NCI-H1048 (cell line): ENCODE measurements around the gene NHS.

ENCODE experiments used
- DNase-seq: peaks from one replicate; lab custom pipeline; 2025; lab: John Stamatoyannopoulos, UW

NHS gene

DNA sequence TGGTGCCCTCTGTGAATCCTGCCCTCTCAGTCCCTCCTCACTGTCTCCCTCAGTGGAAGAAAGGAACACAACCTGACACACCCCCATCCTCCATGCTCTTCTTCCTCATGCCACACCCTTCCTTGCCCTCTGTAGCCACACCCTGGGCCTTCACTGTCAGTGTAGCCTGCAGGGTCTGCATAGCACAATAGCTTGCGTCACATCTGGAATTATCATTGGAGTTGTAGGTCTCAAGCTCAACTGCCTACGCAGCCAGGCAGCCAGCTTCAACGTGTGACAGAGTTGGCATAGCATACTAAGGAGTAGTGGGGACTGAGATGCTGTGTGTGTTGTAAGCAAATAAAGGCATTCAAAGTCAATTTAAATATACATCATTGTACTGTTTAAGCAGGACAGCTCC, 248.8 kb downstream of the NHS start:
- DNase-seq: no peak

DNA sequence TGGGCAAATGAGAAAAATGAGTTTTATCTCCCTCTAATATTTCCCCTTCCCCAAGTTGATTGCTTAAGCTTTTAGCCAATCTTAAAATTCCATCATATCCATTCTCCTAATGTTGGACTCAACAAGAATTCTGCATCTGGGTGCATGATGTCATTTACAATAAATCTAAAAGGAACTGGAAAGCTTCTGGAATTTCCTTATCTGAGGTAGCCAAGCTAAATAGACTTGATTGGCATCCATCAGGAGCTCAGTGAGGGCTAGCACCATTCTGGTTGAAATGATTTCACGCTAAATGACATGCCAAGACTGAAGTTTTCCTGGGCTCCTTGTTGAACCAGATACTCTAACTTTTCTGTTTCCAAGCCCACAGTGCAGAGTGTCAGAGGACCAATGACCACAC, 252.0 kb downstream of the NHS start:
- no peak for DNase-seq

DNA sequence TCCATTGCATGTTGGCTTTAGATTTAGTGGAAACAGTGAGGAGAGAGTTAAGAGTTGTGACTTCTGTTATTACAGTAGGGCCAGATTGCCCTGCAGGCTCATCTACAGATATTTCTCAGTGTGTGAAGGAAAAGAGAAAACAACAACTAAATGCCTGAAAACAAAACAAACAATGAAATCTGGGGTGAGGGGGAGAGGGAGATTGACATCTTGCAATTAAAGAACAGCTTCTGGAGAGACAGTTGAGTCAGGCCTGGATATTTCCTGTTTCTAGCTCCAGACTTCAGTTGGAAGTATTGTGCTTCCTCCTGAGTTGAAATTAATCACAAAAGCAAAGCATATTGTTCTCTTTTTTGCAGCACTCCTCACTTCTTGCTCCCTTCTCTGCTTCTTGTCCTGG, 254.0 kb downstream of the NHS start:
- DNase-seq: no peak

DNA sequence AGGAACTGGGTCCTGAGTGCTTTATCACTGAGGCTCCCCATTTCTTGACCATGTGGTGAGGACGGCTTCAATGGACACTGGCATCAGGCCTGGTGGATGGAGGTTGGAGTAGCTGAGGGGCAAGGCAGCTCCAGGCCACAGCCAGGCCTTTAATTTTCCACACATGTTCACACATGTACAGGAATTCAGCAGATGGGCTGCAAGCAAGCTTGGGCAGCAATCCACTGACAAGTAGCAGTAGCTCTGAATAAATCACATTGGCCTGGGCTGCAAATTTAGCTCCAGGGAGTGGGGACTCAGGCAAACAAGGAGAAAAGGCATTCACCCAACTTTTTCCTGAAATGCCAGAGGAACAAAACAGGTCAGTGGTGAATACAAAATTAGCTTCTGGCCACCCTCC, 254.5 kb downstream of the NHS start:
- DNase-seq: no peak

DNA sequence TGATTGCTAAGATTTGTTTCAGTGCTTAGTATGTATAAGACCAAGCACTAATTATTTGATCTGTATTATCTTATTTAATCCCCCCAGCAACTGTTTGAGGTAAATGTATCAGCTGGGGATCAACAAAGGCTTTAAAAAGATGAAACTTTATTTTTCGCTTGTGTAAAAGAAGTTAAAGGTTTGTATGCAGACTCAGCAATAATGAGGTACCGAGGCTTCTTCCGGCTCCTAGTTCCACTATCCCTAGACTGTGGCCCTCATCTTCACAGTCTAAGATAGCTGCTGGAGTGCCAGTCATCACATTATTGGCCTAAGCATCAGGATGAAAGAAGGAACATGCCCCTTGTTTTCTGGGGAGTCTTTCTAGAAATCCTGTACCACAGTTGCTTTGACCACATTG, 256.6 kb downstream of the NHS start:
- DNase-seq: no peak

DNA sequence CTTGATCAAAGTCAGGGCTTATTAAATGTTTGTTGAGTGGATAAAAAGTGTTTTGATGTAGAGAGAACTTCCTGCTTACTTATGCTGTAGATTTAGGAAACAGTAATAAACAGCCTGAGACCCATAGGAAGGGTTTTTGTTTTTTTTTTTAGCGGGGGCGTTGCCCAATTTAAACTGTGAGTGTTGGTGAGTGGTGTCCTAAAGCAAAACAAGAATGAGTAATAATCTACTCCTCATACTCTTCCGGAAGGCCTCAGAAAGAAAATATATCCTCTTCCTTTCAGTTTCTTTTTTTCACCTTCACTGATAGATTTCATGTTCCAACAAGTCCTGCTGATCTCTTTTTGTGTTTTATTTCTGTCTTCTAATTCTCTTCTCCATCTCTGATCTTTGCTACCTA, 257.9 kb downstream of the NHS start:
- no peak for DNase-seq

DNA sequence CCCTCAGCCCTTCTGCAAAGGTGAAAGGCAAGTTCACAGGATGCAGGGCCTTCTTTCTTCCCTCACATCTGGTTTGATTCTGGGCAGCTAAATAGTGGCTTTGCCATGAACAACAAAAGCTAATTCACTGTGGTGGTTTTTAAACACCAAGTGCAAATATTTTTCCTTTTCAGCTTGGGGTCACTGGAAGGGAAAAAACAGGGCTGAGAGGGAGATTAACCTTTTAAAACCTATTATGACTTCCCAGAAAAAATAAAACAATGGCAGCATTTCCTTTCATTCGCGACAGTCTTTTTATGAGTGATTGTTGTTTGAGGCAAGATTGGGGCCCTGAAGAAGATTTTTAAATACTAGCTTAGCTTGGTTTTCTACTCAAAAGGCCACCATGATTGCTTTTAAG, 258.5 kb downstream of the NHS start:
- no peak for DNase-seq

DNA sequence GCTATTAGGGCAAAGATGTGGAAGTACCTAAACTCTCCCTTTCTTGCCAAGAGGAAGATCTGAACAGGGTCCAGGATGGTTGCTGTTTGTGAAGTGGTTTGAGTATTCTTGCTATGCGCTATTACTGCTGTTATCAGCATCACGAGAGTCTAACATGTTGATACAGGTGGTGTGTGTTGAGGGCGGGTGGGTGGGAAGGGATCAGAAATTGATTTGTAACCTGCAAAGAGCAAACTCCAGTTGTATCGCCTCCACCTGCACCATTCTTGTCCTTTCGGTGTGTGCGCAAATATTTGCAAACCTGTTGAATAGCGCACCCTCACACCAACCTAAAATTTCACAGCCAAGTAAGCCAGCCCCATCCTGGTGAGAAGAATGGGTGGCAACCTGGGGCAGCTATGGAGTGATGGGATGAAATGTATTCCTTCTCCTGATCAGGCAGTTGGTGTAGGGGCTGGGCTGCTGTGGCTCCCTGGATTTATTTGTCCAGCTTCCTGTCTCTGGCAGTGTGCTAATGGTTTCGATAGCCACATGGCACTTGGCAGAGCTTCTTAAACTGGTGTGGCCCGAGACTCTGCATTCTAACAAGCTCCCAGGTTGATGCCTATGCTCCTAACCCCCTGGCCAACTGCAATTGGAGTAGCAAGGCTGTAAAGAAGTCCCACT, 259.7 kb downstream of the NHS start:
- DNase-seq: no peak

DNA sequence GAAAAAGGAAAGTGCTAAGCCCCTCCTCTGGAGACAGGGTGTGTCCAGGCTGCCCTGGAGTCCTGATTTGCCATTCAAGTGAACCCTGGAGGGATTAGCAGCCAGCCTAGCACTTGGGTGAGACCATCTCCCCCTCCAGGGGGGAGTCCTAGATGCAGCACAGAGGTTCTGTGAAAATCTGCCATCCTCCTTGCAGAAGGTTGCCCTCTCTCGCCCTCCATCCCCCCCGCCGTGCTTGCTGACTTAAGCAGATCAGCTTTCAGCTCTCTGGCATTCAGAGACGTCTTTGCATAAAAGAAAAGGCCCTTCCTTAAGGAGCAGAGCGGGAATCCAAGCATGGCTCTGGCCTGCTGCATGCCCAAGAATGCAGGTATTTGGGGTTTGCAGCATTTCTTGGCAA, 260.2 kb downstream of the NHS start:
- no peak for DNase-seq

DNA sequence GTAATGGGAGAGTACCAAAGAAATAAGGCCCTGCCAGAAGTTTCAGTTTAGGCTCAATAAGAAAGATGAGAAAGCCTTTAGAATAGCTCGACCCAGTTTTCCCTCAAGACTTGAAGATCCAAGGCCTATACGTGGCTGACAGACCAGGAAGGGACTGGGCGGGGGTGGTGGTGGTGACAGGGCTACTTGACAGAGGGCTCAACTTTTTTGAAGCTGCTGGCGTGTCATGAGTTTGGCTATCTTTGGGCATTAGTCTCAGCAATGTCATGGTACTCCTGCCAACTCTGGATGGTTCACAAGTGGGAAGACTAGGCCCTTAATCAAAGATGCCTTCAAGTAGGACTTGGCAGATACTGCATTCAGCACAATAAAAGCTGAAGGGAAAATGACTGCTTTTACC, 262.2 kb downstream of the NHS start:
- DNase-seq: no peak

DNA sequence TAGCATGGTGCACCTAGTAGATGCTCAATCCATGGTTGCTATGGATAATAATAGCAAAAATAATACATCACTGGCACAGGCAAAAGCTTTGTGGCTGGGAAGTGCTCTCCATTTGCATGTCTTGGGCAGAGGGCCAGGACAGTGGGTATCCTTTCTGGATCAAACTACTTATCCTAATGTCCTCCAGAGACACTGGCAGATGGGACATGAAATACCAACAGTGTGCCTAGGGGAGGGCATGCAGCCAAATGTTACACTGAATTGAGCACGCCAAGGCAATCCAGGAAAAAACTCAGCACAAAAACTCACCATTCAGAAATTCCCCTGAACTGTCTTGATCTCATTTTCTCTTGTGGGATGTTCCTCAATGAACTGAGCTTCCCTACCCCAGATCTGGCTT, 263.7 kb downstream of the NHS start:
- DNase-seq: no peak

DNA sequence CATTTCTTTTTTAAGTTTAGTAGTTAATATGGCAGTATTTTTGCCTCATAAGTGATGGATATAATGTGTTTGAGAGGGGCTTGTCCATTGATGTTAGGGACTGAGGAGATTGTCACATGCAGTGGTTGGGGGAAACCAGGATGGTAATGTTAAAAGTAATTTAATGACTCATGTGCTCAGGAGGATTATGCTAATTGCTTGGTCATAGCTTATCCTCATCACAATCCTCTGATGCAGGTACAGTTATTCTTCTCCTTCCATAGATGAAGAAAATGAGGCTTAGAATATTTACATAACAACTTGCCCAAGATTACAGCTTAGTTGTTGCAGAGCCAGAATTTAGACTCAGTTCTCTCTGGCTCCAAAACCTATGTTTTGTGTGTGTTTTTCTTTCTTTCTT, 267.9 kb downstream of the NHS start:
- no peak for DNase-seq

DNA sequence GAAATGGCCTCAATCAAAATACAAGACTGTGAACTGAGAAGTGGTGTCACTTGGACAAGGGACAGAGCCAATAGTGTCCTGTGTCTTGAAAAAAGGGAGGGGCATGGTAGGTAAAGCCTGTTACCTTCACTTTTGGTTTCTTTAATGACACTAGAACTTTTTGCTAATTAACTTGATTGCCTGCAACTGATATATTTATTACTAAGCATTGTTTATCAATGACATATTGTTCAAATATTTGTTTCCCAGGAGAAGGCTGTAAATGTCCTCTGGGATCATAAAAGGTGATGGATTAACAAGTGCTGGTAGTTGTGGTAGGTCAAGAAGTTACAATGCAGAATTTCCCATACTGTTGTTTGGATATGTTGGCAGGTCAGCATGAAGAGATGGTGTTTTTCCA, 268.5 kb downstream of the NHS start:
- DNase-seq: no peak

DNA sequence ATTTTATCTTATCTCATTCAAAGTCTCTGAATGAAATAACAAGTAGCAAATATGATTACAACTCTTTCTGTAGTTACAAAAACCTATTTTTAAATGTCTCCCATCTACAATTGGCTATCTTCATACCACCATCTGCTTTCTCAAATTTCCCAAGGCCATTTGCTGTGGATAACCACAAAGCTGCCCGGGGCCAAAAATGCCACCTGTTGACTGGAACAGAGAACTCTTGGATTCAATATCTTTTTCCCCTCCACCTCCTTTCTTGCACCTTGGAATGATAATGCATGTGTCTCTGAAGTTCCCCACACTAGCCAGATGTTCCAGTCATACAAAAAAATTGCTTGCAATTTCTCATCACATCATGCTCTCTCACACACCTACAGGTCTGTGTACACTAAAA, 269.0 kb downstream of the NHS start:
- no peak for DNase-seq

DNA sequence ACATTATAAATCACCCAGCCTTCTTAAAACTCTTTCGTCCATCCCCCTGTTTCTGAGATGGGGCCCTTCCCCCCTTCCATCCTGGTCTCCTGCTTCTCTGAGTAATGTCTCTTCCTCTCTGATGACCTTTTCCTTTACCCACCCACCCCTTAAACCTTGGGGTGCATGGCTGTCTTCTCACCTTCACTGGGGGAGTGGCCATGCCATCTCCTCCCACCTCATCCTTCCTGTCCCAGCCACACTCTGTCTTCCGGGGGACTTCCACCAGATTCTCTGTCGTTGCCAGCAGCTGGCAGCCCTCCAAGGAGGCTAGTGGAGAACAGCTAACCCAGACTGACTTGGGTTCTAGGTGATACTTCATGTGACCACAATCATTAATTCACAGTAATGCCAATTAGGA, 279.1 kb downstream of the NHS start:
- DNase-seq: no peak

DNA sequence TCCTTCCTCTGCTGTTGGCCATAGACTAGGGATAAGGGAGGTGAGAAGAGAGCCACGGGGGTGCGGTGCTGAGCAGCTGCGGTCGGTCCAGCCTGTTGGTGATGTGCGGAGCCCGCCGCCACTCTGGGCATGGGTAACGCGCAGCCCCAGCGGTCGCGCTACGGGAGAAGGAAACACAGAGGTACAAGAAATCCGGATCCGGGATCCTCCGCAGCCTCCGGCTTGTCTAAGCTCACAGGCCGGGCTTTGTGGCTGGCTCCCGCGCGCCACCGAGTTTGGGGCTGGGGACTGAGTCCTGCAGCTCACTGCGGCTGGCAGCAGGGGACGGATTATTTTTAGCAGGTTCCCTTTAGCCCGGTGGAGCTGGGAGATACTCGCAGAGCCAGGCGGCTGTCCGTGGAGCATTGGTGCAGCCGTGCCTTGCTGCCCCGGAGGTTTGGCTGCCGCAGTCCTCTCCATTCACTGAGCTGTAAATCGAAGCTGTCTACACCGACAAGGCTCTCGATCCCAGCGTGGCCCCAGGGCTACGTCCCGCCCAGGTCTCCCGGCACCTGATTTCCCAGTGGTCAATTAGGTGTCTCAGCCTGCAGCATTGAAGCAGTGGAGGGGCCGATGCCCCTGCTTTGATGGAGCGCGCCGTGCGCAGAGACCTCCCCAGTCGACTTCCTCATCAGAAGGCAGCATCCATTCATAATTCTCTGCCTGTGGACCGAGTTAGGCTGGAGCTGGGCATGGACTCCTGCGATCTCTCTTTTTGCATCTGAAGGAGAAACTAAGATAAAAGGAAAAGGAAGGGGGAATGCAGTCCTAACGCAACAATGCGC, 280.4 kb downstream of the NHS start:
- DNase-seq: no peak

DNA sequence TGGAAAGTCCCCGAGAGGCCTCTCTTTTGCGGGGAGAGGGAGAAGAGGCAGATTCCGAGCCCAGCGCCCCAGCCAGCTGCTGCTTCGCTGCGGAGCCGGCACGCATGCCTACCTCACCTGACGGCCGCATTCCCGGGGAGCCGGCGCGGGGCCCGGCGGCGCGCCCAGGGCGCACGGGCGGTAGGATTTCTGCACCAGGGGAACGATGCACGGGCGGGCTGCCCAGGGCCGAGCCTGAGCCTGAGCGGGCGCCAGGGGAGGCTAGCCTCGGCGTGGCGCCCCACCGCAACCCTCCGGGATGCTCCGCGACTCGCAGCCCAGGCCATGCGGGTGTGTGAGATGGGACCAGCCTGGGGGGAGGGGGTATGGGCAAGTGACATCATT, 281.0 kb downstream of the NHS start:
- no peak for DNase-seq

DNA sequence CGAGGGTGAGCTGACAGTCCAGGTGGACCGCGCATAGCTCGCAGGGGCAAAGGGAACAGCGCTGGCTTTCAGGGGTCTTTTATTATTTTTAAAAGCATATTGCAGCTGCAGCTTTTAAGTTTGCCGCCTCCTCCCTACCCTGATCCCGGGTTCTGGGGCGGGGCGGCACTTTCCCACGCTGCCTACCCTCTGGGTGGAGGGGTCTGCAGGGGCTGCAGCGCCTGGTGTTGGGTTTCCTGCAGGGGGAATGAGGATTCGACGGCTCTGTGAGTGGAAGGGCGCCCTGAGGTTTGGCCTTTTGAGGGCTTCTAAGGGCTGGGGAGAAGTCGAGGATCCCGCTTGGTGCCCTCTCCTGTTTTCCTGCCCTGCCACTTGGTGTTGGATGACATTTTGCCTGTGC, 281.6 kb downstream of the NHS start:
- DNase-seq: no peak

DNA sequence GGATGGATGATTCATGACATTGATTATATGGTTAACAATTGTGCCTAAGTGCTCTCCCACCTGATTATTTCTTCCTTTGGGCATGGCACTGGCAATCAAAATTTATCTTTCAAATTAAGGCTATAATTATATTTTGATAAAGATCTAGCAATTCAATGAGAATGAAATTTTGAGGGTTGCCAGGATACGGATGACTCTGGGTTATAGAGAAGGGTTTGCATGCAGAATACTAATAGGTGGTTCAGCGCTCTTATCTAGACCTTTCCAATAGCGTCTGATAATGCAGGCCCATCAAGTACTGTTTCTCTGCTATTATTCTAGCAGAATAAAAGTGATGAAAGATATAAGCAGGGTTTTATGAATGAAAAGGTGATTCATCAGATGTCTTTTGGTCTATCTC, 287.4 kb downstream of the NHS start:
- no peak for DNase-seq

DNA sequence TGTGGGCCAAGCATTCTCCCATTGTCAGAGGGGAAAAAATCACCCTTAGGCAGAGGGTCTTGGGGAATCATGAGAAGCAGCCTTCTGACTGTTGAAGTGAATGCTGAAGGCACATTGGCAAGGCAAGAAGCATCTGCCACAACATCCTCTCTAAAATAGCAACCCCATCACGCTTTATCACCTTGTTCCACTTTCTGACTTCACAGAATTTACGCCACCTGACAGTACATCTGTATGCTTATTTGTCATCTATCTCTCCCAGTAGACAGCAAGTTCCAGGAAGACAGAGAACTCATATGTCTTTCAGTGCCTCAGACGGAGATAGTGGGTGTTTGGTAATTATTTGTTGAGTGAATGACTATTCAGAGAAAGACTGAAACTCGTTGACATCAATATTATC, 293.9 kb downstream of the NHS start:
- DNase-seq: no peak

DNA sequence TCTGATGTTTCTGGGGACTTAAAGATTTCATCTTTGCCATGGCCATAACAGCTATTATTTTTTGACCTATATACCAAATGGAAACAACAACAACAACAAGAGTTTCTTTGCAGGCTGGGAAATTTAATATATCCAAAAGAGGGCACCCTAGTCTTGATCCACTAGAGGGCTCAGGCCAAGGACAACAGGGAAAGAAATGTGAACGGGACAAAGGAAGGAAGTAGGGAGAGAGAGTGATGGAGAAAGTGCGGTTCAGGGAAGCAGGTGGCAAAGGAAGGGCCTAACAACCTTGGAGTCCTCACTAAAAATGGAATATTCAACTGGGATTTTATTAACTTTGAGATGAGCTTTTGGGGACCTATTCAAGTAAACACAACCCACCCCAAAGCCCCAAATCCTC, 294.5 kb downstream of the NHS start:
- no peak for DNase-seq

DNA sequence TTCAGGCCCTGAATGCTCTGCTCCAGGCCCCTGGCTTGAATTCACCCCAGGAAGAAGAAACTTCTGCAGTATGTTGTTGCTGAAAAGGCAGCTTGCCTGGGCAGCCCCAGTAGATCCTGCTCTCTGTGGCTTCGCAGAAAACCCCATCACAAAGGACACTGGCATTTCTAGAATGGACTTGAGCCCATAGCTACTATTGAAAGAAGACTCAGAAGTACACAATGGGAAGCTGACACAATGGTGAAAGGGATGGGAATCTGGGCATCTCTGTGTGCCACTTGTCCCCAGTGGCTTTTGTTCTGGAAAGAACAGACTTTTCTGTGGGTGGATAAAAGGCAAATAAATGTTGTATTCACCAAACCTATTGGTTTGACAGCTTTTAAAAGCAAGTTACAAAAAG, 294.9 kb downstream of the NHS start:
- DNase-seq: no peak

DNA sequence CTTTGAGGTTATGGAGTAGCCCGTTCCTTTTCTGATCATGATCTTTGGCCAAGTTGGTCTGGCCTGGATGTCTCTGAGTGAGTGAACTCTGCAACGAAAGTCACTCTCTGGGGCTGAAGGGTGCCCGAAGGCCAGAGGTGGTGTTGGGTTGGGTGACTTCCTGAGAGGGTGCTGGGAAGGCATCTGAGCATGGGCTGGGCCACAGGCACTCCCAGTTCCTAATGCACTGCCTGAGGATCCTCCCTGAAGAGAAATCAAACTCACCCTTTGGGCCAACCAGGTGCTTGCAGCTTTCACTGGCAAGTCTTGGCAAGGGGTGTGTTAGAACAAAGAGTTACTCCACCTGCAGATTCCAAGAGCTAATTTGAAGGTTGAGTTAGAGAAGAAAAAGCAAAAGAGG, 295.9 kb downstream of the NHS start:
- DNase-seq: no peak

DNA sequence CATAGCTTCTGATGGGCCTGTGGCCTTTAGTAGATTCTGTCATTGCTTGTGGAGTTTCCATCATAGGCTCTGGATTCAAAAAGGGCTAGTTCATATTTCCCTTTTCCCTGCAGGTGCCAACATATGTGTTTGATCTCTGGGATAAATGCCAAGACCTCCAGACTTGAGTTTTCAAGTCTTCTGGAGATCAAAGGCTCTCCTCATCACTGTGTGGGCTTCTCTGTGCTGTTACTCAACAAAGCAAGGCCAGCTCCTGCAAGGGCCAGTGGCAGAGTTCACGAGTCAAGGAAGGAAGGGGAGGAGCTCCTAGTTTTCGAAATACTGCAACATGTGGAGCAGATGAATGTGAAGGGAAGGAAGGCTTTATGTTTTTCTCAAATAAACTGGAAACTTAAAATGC, 299.6 kb downstream of the NHS start:
- no peak for DNase-seq
